HepG2 (cell line): ENCODE results near the gene PTRH2. TPM values are rescaled to one million over a fixed set of nuclear protein-coding genes. Genes with fewer than 3 reads are reported as not detected.

Source experiments
- CEBPB ChIP-seq: IDR thresholded peaks from 2 replicates; pipeline ENCODE4 v1.6.1; 2011; ENCODE audit warnings: low read depth, low read length, improper control_type of control experiment, borderline replicate concordance
- HNRNPK ChIP-seq: fragments of 200-400 bp; formaldehyde crosslinking; IDR thresholded peaks from 2 replicates; pipeline ENCODE4 v1.6.1; 2018; ENCODE audit warnings: low read length, low read depth, moderate library complexity, mild to moderate bottlenecking; ENCODE audit not compliant: poor library complexity, severe bottlenecking
- ISL2 ChIP-seq: sonication (generic); formaldehyde crosslinking; IDR thresholded peaks from 2 replicates; pipeline ENCODE4 v1.5.0; 2020; ENCODE audit warnings: missing genetic modification reagents
- NONO ChIP-seq, 2 experiments: fragments of 450-650 bp in 1 of 2; sonication (generic) in 1 of 2; formaldehyde crosslinking in 1 of 2; IDR thresholded peaks in 1 of 2; conservative IDR thresholded peaks in 1 of 2; 2 replicates each; pipeline versions ENCODE4 v1.6.1 to v1.8.0; 2017 to 2022; ENCODE audit warnings: mild to moderate bottlenecking in 1 of 2, missing genetic modification reagents in 1 of 2, moderate library complexity in 1 of 2
- SMARCC2 ChIP-seq: fragments of 450-650 bp; IDR thresholded peaks from 2 replicates; pipeline ENCODE4 v1.6.1; 2017; ENCODE audit warnings: antibody characterized with exemption, mild to moderate bottlenecking
- SOX6 ChIP-seq, 2 experiments: fragments of 450-650 bp in 1 of 2; sonication (generic) in 1 of 2; formaldehyde crosslinking in 1 of 2; IDR thresholded peaks; 2 replicates each; pipeline versions ENCODE4 v1.4.0 to v1.6.1; 2017 to 2020; ENCODE audit warnings: antibody characterized with exemption in 1 of 2, mild to moderate bottlenecking in 1 of 2, missing genetic modification reagents in 1 of 2
- TCF7 ChIP-seq: sonication (generic); IDR thresholded peaks from 2 replicates; pipeline ENCODE4 v1.6.1; 2016; ENCODE audit warnings: antibody characterized with exemption, low read depth
- ZNF703 ChIP-seq: sonication (generic); formaldehyde crosslinking; IDR thresholded peaks from 2 replicates; pipeline ENCODE4 v1.5.1; 2020; ENCODE audit warnings: missing genetic modification reagents, mild to moderate bottlenecking, moderate library complexity, borderline replicate concordance
- ZNF761 ChIP-seq: sonication (generic); formaldehyde crosslinking; conservative IDR thresholded peaks from 2 replicates; pipeline ENCODE4 v1.4.0; 2020; ENCODE audit warnings: mild to moderate bottlenecking, missing genetic modification reagents
- polyA plus RNA-seq, 8 experiments: library from polyadenylated mRNA; depleted of rRNA in 3 of 8; stranded (reverse) in 7 of 8; unstranded in 1 of 8; fragments of >200 nt; fragmentation: Illumina TruSeq in 4 of 8; extraction: Trizol in 4 of 8; gene quantifications; 2 replicates each; pipeline versions ENCODE4 v1.2.1 to v1.2.3, GENCODE V29; 2011 to 2016; ENCODE audit warnings: low read depth in 4 of 8, missing spikeins in 1 of 8, mixed read lengths in 1 of 8; ENCODE audit not compliant: insufficient read depth in 1 of 8
- total RNA-seq, 5 experiments: library from RNA; depleted of rRNA; stranded (reverse); fragments of >200 nt; fragmentation: Illumina TruSeq; extraction: Trizol; gene quantifications; 2 replicates each; pipeline ENCODE4 v1.2.3, GENCODE V29; 2016; ENCODE audit warnings: low read depth in 1 of 5
- TF ChIP-seq, protein P1 (sequence below): sonication (generic); formaldehyde crosslinking; IDR thresholded peaks from 2 replicates; pipeline ENCODE4 v1.8.1; 2023; ENCODE audit warnings: missing genetic modification reagents, inconsistent platforms, borderline replicate concordance
- TF ChIP-seq, protein P2 (sequence below): IDR thresholded peaks from 2 replicates; pipeline ENCODE4 v1.6.1; 2018; ENCODE audit warnings: missing genetic modification reagents
- TF ChIP-seq, protein P3 (sequence below): IDR thresholded peaks from 2 replicates; pipeline ENCODE4 v1.6.1; 2016; ENCODE audit warnings: mild to moderate bottlenecking

The PTRH2 gene
- total and polyA plus RNA-seq, 2 of the 13 experiments (the other 11 are each of a cell fraction or from before 2014, with no cell fraction given), result 67.7 to 83.3 TPM

DNA sequence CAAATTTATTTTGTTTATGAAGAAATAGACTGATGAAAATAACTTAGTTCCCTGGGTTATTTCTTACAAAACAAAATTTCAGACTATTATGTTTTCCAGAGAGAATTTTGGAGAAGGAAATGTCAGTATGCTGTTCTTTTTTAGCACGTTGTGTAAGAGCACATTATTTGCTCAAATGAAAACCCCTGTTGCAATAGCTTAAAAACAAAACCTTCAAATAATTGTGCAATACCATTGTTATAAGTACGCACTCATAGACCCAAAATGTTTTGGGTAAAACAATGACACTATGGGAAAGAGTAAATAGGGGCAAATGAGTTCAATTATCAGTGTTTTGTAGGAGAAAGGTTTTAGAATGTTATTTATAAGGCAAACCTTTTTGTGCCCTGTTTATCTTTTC is 18.5 kb upstream of the PTRH2 start (continued):
- TF ChIP-seq, protein P1, sequence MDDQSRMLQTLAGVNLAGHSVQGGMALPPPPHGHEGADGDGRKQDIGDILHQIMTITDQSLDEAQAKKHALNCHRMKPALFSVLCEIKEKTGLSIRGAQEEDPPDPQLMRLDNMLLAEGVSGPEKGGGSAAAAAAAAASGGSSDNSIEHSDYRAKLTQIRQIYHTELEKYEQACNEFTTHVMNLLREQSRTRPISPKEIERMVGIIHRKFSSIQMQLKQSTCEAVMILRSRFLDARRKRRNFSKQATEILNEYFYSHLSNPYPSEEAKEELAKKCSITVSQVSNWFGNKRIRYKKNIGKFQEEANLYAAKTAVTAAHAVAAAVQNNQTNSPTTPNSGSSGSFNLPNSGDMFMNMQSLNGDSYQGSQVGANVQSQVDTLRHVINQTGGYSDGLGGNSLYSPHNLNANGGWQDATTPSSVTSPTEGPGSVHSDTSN (CRISPR knock-in tag), result no peak
- TF ChIP-seq SOX6 (IDR thresholded peaks at IDR 0.05) (no peak), SOX6 (CRISPR knock-in tag; IDR thresholded peaks at IDR 0.05) (peak; percentile 99), CEBPB (peak; percentile 99), TCF7 (peak; percentile 39; the same call in 1 of the 2 replicates), NONO (IDR thresholded peaks at IDR 0.05) (no peak), NONO (CRISPR knock-in tag; conservative IDR thresholded peaks at IDR 0.05) (peak; percentile 34; the same call in 1 of the 2 replicates), SMARCC2 (no peak), ZNF761 (CRISPR knock-in tag) (no peak), ISL2 (CRISPR knock-in tag) (peak; percentile 71), HNRNPK (no peak), ZNF703 (CRISPR knock-in tag) (no peak)
- TF ChIP-seq, protein P2, sequence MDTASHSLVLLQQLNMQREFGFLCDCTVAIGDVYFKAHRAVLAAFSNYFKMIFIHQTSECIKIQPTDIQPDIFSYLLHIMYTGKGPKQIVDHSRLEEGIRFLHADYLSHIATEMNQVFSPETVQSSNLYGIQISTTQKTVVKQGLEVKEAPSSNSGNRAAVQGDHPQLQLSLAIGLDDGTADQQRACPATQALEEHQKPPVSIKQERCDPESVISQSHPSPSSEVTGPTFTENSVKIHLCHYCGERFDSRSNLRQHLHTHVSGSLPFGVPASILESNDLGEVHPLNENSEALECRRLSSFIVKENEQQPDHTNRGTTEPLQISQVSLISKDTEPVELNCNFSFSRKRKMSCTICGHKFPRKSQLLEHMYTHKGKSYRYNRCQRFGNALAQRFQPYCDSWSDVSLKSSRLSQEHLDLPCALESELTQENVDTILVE (CRISPR knock-in tag), result peak; percentile 43; the same call in 1 of the 2 replicates
- TF ChIP-seq, protein P3, sequence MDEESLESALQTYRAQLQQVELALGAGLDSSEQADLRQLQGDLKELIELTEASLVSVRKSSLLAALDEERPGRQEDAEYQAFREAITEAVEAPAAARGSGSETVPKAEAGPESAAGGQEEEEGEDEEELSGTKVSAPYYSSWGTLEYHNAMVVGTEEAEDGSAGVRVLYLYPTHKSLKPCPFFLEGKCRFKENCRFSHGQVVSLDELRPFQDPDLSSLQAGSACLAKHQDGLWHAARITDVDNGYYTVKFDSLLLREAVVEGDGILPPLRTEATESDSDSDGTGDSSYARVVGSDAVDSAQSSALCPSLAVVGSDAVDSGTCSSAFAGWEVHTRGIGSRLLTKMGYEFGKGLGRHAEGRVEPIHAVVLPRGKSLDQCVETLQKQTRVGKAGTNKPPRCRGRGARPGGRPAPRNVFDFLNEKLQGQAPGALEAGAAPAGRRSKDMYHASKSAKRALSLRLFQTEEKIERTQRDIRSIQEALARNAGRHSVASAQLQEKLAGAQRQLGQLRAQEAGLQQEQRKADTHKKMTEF (CRISPR knock-in tag), result peak; percentile 70
- TF ChIP-seq, all 625 proteins: peak for 68
